Skeletal muscle tissue (tissue), 4 donors: Measurements from ENCODE around the gene UEVLD. TPM values are rescaled to one million over a fixed set of nuclear protein-coding genes. Genes with fewer than 3 reads are reported as not detected.
A peak's percentile ranks its signal among the peaks of the same experiment; 100 is the strongest.

Experiments
- H3K27ac ChIP-seq: one replicate; pipeline ENCODE4 v1.7.0; 2013; ENCODE audit warnings: mild to moderate bottlenecking, low read depth, low read length, inconsistent platforms
- H3K27me3 ChIP-seq, 3 donors: one replicate each; pipeline ENCODE4 v1.7.0; 2013; ENCODE audit warnings: low read length in 3 of 3; ENCODE audit not compliant: control insufficient read depth in 3 of 3, insufficient read depth in 3 of 3
- H3K36me3 ChIP-seq, 3 donors: one replicate each; pipeline ENCODE4 v1.7.0; 2013; ENCODE audit warnings: low read length in 3 of 3; ENCODE audit not compliant: control insufficient read depth in 3 of 3, insufficient read depth in 3 of 3
- H3K4me1 ChIP-seq, 3 donors: one replicate each; pipeline ENCODE4 v1.7.0; 2013; ENCODE audit warnings: low read length in 3 of 3, mild to moderate bottlenecking in 3 of 3; ENCODE audit not compliant: control insufficient read depth in 3 of 3, insufficient read depth in 3 of 3
- H3K4me3 ChIP-seq, 3 donors: one replicate each; pipeline ENCODE4 v1.7.0; 2013; ENCODE audit warnings: low read length in 3 of 3
- H3K9ac ChIP-seq, 3 donors: one replicate each; pipeline ENCODE4 v1.7.0; 2013; ENCODE audit warnings: low read length in 3 of 3, mild to moderate bottlenecking in 3 of 3, moderate library complexity in 2 of 3, low read depth in 1 of 3
- H3K9me3 ChIP-seq, 3 donors: one replicate each; pipeline ENCODE4 v1.7.0; 2013; ENCODE audit warnings: low read length in 3 of 3; ENCODE audit not compliant: control insufficient read depth in 3 of 3
- total RNA-seq: library from RNA; depleted of rRNA; stranded (reverse); fragments of >200 nt; gene quantifications from one replicate; pipeline ENCODE4 v1.2.3, GENCODE V29; 2014
- donor health status: Osteomylitis.

The UEVLD gene
- total RNA-seq, 1 donor from 2014 or later, result 12.0 TPM

- Histone ChIP-seq H3K9me3 (no peaks in the 10 kb centered on the region), H3K36me3 (peaks cover 2% of the 10 kb centered on the region in 3 donors), H3K4me1 (peaks cover 18 to 32% (median 30%) of the 10 kb centered on the region in 3 donors), H3K27me3 (no peaks in the 10 kb centered on the region), H3K9ac (peak overlapping the region in 2 of 3 donors; percentile 8 to 40), H3K27ac (no peak overlapping the region), H3K4me3 (no peak overlapping the region)
These were observed 2.0 kb upstream of the UEVLD start for GRCh38 chr11:18590571-18590970.

DNA sequence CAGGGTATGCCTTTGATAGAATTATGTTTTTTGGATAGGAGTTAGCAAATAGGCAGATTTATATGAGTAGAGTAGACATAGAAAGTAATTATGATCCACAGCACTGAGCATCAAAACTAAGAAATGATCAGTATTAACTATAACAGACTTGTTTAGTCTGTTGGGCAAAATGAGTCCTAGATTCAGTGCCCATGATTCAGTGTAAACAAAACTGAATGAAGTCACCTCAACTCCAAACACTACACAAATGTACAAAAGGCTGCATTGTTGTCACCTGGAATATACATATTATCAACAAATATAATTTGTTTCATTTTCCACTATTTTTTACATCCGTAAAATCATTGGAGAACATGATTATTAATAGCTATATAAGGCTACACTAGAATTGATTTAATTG lies 6.7 kb downstream of the UEVLD start:
- Histone ChIP-seq H3K27ac (no peak overlapping the region), H3K4me3 (no peak overlapping the region), H3K27me3 (no peaks in the 10 kb centered on the region), H3K4me1 (peaks cover 0 to under 1% (median 0%) of the 10 kb centered on the region in 3 donors), H3K9me3 (no peaks in the 10 kb centered on the region), H3K9ac (no peak overlapping the region), H3K36me3 (peaks cover 0 to 4% (median 2%) of the 10 kb centered on the region in 3 donors)

- no peak overlapping the region for H3K27ac ChIP-seq
- peaks cover 0 to 10% (median 7%) of the 10 kb centered on the region in 3 donors for H3K36me3 ChIP-seq
- H3K4me3 ChIP-seq, result no peak overlapping the region
- no peak overlapping the region for H3K9ac ChIP-seq
- H3K4me1 ChIP-seq, result no peaks in the 10 kb centered on the region
- no peaks in the 10 kb centered on the region for H3K27me3 ChIP-seq
- H3K9me3 ChIP-seq, result no peaks in the 10 kb centered on the region
These were observed 8.3 kb downstream of the UEVLD start for GRCh38 chr11:18580113-18580766.

DNA sequence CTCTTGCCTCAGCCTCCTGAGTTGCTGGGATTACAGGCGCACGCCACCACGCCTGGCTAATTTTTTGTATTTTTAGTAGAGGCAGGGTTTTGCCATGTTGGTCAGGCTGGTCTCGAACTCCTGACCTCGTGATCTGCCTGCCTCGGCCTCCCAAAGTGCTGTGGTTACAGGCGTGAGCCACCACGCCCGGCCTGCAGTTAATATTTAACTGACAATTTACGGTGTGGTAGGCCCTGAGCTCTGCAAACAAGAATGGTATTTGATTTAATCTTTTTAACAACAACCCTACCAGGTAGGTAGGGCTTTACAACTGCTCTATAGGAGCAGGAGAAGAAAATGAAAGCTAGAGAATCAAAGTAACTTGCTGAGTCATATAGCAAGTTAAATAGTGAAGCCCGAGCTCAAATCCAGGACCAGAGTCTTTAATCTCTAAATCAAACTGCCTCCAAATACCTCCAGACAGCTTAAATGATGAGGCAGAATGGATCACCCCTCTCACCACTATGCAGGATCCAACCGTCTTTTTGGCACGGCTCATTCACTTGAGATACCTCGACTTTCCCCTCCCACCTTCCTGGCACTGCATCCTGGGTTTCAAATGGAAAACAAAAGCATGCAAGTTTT lies 9.4 kb downstream of the UEVLD start:
- Histone ChIP-seq H3K4me1 (no peaks in the 10 kb centered on the region), H3K36me3 (peaks cover 5 to 20% (median 16%) of the 10 kb centered on the region in 3 donors), H3K4me3 (no peak overlapping the region), H3K27ac (no peak overlapping the region), H3K27me3 (no peaks in the 10 kb centered on the region), H3K9ac (no peak overlapping the region), H3K9me3 (no peaks in the 10 kb centered on the region)

DNA sequence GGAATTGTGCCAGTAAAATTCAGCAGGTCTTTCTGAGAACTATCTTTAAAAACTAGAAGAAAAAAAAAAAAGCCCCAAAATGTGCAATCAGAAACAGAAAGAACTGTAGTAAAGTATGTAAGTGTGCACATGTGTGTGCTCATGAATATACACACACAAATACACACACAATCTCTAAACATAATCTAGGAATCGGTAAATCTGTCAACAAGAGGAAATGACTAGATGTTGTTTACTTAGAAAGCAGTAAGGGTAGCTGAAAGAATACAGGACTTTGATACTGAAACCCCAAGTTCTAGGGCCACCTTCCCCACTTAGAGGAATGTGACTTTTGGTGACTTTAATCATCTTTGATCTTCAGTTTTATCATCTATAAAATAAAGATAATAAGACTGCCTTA lies 13.2 kb downstream of the UEVLD start:
- Histone ChIP-seq H3K4me3 (no peak overlapping the region), H3K27me3 (no peaks in the 10 kb centered on the region), H3K36me3 (peaks cover 11 to 36% (median 30%) of the 10 kb centered on the region in 3 donors), H3K9me3 (no peaks in the 10 kb centered on the region), H3K27ac (no peak overlapping the region), H3K9ac (no peak overlapping the region), H3K4me1 (no peaks in the 10 kb centered on the region)

GRCh38 chr11:18567081-18567480 lies 21.5 kb downstream of the UEVLD start:
- Histone ChIP-seq H3K9ac (no peak overlapping the region), H3K36me3 (peaks cover 13 to 16% (median 14%) of the 10 kb centered on the region in 3 donors), H3K4me3 (no peak overlapping the region), H3K9me3 (no peaks in the 10 kb centered on the region), H3K27me3 (no peaks in the 10 kb centered on the region), H3K27ac (no peak overlapping the region), H3K4me1 (no peaks in the 10 kb centered on the region)

GRCh38 chr11:18566406-18566805 lies 22.1 kb downstream of the UEVLD start:
- no peaks in the 10 kb centered on the region for H3K4me1 ChIP-seq
- H3K27me3 ChIP-seq, result no peaks in the 10 kb centered on the region
- no peak overlapping the region for H3K9ac ChIP-seq
- H3K36me3 ChIP-seq, result peaks cover 10 to 12% (median 11%) of the 10 kb centered on the region in 3 donors
- H3K9me3 ChIP-seq, result no peaks in the 10 kb centered on the region
- no peak overlapping the region for H3K4me3 ChIP-seq
- no peak overlapping the region for H3K27ac ChIP-seq

GRCh38 chr11:18564149-18564548 lies 24.4 kb downstream of the UEVLD start:
- Histone ChIP-seq H3K4me1 (no peaks in the 10 kb centered on the region), H3K27me3 (no peaks in the 10 kb centered on the region), H3K9me3 (no peaks in the 10 kb centered on the region), H3K36me3 (peaks cover 0 to 18% (median 5%) of the 10 kb centered on the region in 3 donors), H3K27ac (no peak overlapping the region), H3K4me3 (no peak overlapping the region), H3K9ac (no peak overlapping the region)

- no peak overlapping the region for H3K4me3 ChIP-seq
- no peak overlapping the region for H3K27ac ChIP-seq
- H3K27me3 ChIP-seq, result no peaks in the 10 kb centered on the region
- H3K36me3 ChIP-seq, result peaks cover 1 to 19% (median 5%) of the 10 kb centered on the region in 3 donors
- no peak overlapping the region for H3K9ac ChIP-seq
- H3K4me1 ChIP-seq, result no peaks in the 10 kb centered on the region
- no peaks in the 10 kb centered on the region for H3K9me3 ChIP-seq
These were observed 25.3 kb downstream of the UEVLD start for GRCh38 chr11:18563090-18563730.

- Histone ChIP-seq H3K4me1 (no peaks in the 10 kb centered on the region), H3K27me3 (no peaks in the 10 kb centered on the region), H3K4me3 (no peak overlapping the region), H3K9me3 (no peaks in the 10 kb centered on the region), H3K27ac (no peak overlapping the region), H3K36me3 (peaks cover 6 to 26% (median 10%) of the 10 kb centered on the region in 3 donors), H3K9ac (no peak overlapping the region)
These were observed 40.5 kb downstream of the UEVLD start for GRCh38 chr11:18548001-18548400.
